IMR-90 (cell line): ENCODE results near the gene MYT1. TPM values are rescaled to one million over a fixed set of nuclear protein-coding genes. Genes with fewer than 3 reads are reported as not detected.

Experiments used
- ATAC-seq: fragments of 200-7000 bp; cut with Tn5 transposase; 2 replicates; pipeline ENCODE4 v1.9.1; 2020; ENCODE audit warnings: low read depth, mild to moderate bottlenecking, moderate library complexity
- BruUV-seq: library from RNA; stranded (reverse); fragments of 400-500 nt; replicated peaks from 2 replicates; lab custom pipeline; 2021; lab: Mats Ljungman, UMichigan
- CTCF ChIA-PET: fragments of 300-600 bp; formaldehyde crosslinking; extraction: SDS; loops from one replicate; lab custom pipeline; 2021; ENCODE audit warnings: antibody characterized with exemption; lab: Yijun Ruan, JAX
- POLR2A ChIA-PET: fragments of 300-600 bp; sonication (Branson Sonifier 250); formaldehyde crosslinking; loops from one replicate; lab custom pipeline; 2022; ENCODE audit warnings: antibody characterized with exemption; ENCODE audit not compliant: unreplicated experiment; lab: Charles Lee
- DNase-seq: peaks from one replicate; pipeline ENCODE4 v3.0.0; 2013
- H2AFZ ChIP-seq: replicated peaks from 2 replicates; pipeline ENCODE3; 2013; ENCODE audit warnings: low read length, mild to moderate bottlenecking; ENCODE audit not compliant: poor library complexity
- H2AK5ac ChIP-seq: 2 replicates; pipeline ENCODE4 v1.6.1; 2013; ENCODE audit warnings: low read depth, low read length, inconsistent platforms
- H2AK9ac ChIP-seq: replicated peaks from 2 replicates; pipeline ENCODE3; 2013; ENCODE audit warnings: mild to moderate bottlenecking, low read depth, low read length, moderate library complexity; ENCODE audit not compliant: poor library complexity
- H2BK120ac ChIP-seq: 2 replicates; pipeline ENCODE4 v1.6.1; 2013; ENCODE audit warnings: low read depth, low read length, inconsistent platforms
- H2BK15ac ChIP-seq: 3 replicates; pipeline ENCODE4 v1.6.1; 2013; ENCODE audit warnings: low read depth, low read length, inconsistent platforms
- H2BK20ac ChIP-seq: 2 replicates; pipeline ENCODE4 v1.6.1; 2013; ENCODE audit warnings: low read depth, mild to moderate bottlenecking, inconsistent platforms, low read length, moderate library complexity
- H2BK5ac ChIP-seq: 2 replicates; pipeline ENCODE4 v1.6.1; 2013; ENCODE audit warnings: mild to moderate bottlenecking, low read depth, low read length, inconsistent platforms; ENCODE audit not compliant: poor library complexity, severe bottlenecking
- H3K14ac ChIP-seq: replicated peaks from 2 replicates; pipeline ENCODE4 v1.6.1; 2013; ENCODE audit warnings: low read depth, low read length, inconsistent platforms
- H3K18ac ChIP-seq: 2 replicates; pipeline ENCODE4 v1.6.1; 2013; ENCODE audit warnings: low read depth, low read length, control low read depth
- H3K23ac ChIP-seq: 2 replicates; pipeline ENCODE4 v1.6.1; 2013; ENCODE audit warnings: low read depth, low read length, inconsistent platforms
- H3K27ac ChIP-seq: 2 replicates; pipeline ENCODE4 v1.5.1; 2013; ENCODE audit warnings: mild to moderate bottlenecking, control low read depth, low read length; ENCODE audit not compliant: insufficient read depth
- H3K27me3 ChIP-seq: 2 replicates; pipeline ENCODE4 v1.6.1; 2013; ENCODE audit warnings: low read length; ENCODE audit not compliant: control insufficient read depth, insufficient read depth
- H3K36me3 ChIP-seq: 2 replicates; pipeline ENCODE4 v1.6.1; 2013; ENCODE audit warnings: low read length, mixed read lengths; ENCODE audit not compliant: control insufficient read depth, insufficient read depth
- H3K4ac ChIP-seq: 2 replicates; pipeline ENCODE4 v1.6.1; 2013; ENCODE audit warnings: low read depth, low read length, inconsistent platforms
- H3K4me1 ChIP-seq: 2 replicates; pipeline ENCODE4 v1.6.1; 2013; ENCODE audit warnings: low read length, mixed read lengths; ENCODE audit not compliant: control insufficient read depth, insufficient read depth
- H3K4me2 ChIP-seq: 2 replicates; pipeline ENCODE4 v1.6.1; 2013; ENCODE audit warnings: low read depth, mild to moderate bottlenecking, control low read depth, low read length, moderate library complexity
- H3K4me3 ChIP-seq: 2 replicates; pipeline ENCODE4 v1.5.1; 2013; ENCODE audit warnings: low read depth, mild to moderate bottlenecking, control low read depth, low read length, moderate library complexity; ENCODE audit not compliant: insufficient read depth
- H3K56ac ChIP-seq: 2 replicates; pipeline ENCODE4 v1.6.1; 2013; ENCODE audit warnings: low read length, inconsistent platforms; ENCODE audit not compliant: insufficient read depth; ENCODE audit errors: extremely low read depth
- H3K79me1 ChIP-seq, 2 experiments: 2 replicates each; pipeline ENCODE4 v1.6.1; 2013; ENCODE audit warnings: low read length in 2 of 2, inconsistent platforms in 1 of 2, low read depth in 1 of 2
- H3K9ac ChIP-seq: 2 replicates; pipeline ENCODE4 v1.6.1; 2013; ENCODE audit warnings: low read depth, low read length, control low read depth
- H3K9me1 ChIP-seq: 2 replicates; pipeline ENCODE4 v1.6.1; 2013; ENCODE audit warnings: low read length, inconsistent platforms; ENCODE audit not compliant: insufficient read depth
- H3K9me3 ChIP-seq: 2 replicates; pipeline ENCODE4 v1.6.1; 2013; ENCODE audit warnings: low read length; ENCODE audit not compliant: control insufficient read depth, insufficient read depth
- H4K20me1 ChIP-seq: 2 replicates; pipeline ENCODE4 v1.6.1; 2013; ENCODE audit warnings: low read length, inconsistent platforms; ENCODE audit not compliant: insufficient read depth
- H4K5ac ChIP-seq: 2 replicates; pipeline ENCODE4 v1.6.1; 2013; ENCODE audit warnings: mild to moderate bottlenecking, low read depth, low read length, control low read depth
- H4K8ac ChIP-seq, 2 experiments: 2 replicates each; pipeline ENCODE4 v1.6.1; 2013; ENCODE audit warnings: low read depth in 2 of 2, low read length in 2 of 2, control low read depth in 1 of 2, inconsistent platforms in 1 of 2
- H4K91ac ChIP-seq: 2 replicates; pipeline ENCODE4 v1.6.1; 2013; ENCODE audit warnings: low read depth, low read length, inconsistent platforms; ENCODE audit not compliant: insufficient read depth
- BHLHE40 ChIP-seq: fragments of 150-350 bp; IDR thresholded peaks from 2 replicates; pipeline ENCODE4 v1.6.1; 2016; ENCODE audit warnings: mild to moderate bottlenecking, low read depth, low read length
- CEBPB ChIP-seq: IDR thresholded peaks from 2 replicates; pipeline ENCODE4 v1.6.1; 2012; ENCODE audit warnings: low read depth, low read length, improper control_type of control experiment
- CTCF ChIP-seq: conservative IDR thresholded peaks from 2 replicates; pipeline ENCODE4 v1.5.1; 2012; ENCODE audit warnings: mild to moderate bottlenecking, low read depth, low read length, improper control_type of control experiment
- ELK1 ChIP-seq: fragments of 150-350 bp; IDR thresholded peaks from 2 replicates; pipeline ENCODE4 v1.6.1; 2016; ENCODE audit warnings: low read depth, mild to moderate bottlenecking, low read length, moderate library complexity, borderline replicate concordance
- FOS ChIP-seq: fragments of 150-350 bp; IDR thresholded peaks from 2 replicates; pipeline ENCODE4 v1.6.1; 2016; ENCODE audit warnings: low read depth, low read length
- MAFK ChIP-seq: IDR thresholded peaks from 2 replicates; pipeline ENCODE4 v1.6.1; 2012; ENCODE audit warnings: low read depth, low read length, improper control_type of control experiment
- MAZ ChIP-seq: IDR thresholded peaks from 2 replicates; pipeline ENCODE4 v1.6.1; 2012; ENCODE audit warnings: low read depth, mild to moderate bottlenecking, low read length, improper control_type of control experiment, moderate library complexity, borderline replicate concordance
- MXI1 ChIP-seq: IDR thresholded peaks from 2 replicates; pipeline ENCODE4 v1.6.1; 2012; ENCODE audit warnings: low read depth, mild to moderate bottlenecking, low read length, moderate library complexity, borderline replicate concordance
- NFE2L2 ChIP-seq: fragments of 150-350 bp; IDR thresholded peaks from 2 replicates; pipeline ENCODE4 v1.6.1; 2016; ENCODE audit warnings: low read depth, mild to moderate bottlenecking, low read length
- POLR2A ChIP-seq: IDR thresholded peaks from 2 replicates; pipeline ENCODE4 v1.6.1; 2012; ENCODE audit warnings: mild to moderate bottlenecking, low read depth, low read length
- RAD21 ChIP-seq: IDR thresholded peaks from 2 replicates; pipeline ENCODE4 v1.6.1; 2012; ENCODE audit warnings: low read length, improper control_type of control experiment
- RCOR1 ChIP-seq: IDR thresholded peaks from 2 replicates; pipeline ENCODE4 v1.6.1; 2012; ENCODE audit warnings: mild to moderate bottlenecking, low read length, improper control_type of control experiment; ENCODE audit not compliant: insufficient replicate concordance
- RFX5 ChIP-seq: IDR thresholded peaks from 2 replicates; pipeline ENCODE4 v1.8.0; 2012; ENCODE audit warnings: low read depth, mild to moderate bottlenecking, low read length, moderate library complexity
- SMC3 ChIP-seq: fragments of 150-350 bp; IDR thresholded peaks from 2 replicates; pipeline ENCODE4 v1.6.1; 2016; ENCODE audit warnings: low read depth, mild to moderate bottlenecking, antibody characterized with exemption, low read length, moderate library complexity
- USF2 ChIP-seq: fragments of 150-350 bp; IDR thresholded peaks from 2 replicates; pipeline ENCODE4 v1.6.1; 2017; ENCODE audit warnings: mild to moderate bottlenecking, antibody characterized with exemption, low read length, low read depth
- WGBS, 2 experiments: methylation state at CpG; one replicate each; pipeline versions ENCODE4 v1.1.5 to v1.1.7; 2013; ENCODE audit warnings: missing lambda C conversion rate in 2 of 2; ENCODE audit not compliant: insufficient read length in 1 of 2; ENCODE audit errors: extremely low coverage in 2 of 2; 5-methylcytosine and 5-hydroxymethylcytosine counted together
- dilution Hi-C: fragments of 300-500 bp; cut with HindIII; formaldehyde crosslinking; loops from one replicate; pipeline ENCODE4 v1.14.3; 2018; ENCODE audit warnings: low sequenced_read_pairs; ENCODE audit not compliant: unreplicated experiment
- in situ Hi-C: fragments of 300-500 bp; cut with MboI; formaldehyde crosslinking; loops from 3 replicates; pipeline ENCODE4 v1.14.3; 2019; ENCODE audit warnings: low sequenced_read_pairs, inconsistent platforms, mixed read lengths
- intact Hi-C: fragments of 100-400 bp; cut with micrococcal nuclease; formaldehyde crosslinking; loops from 2 replicates; pipeline ENCODE4 v1.10.0; 2022
- polyA plus RNA-seq, 3 experiments: library from polyadenylated mRNA; depleted of rRNA; stranded (reverse); fragments of >200 nt; gene quantifications; 2 replicates each; pipeline ENCODE4 v1.2.3, GENCODE V29; 2012; ENCODE audit warnings: low replicate concordance in 1 of 3
- total RNA-seq: library from RNA; depleted of rRNA; stranded (reverse); fragments of >200 nt; gene quantifications from 2 replicates; pipeline ENCODE4 v1.2.3, GENCODE V29; 2012

The MYT1 gene
- total and polyA plus RNA-seq, 2 of the 4 experiments (the other 2 are of a cell fraction), result not detected

- H3K18ac ChIP-seq, result no peak overlapping the region
- no peaks in the 10 kb centered on the region for H3K36me3 ChIP-seq
- no peaks in the 10 kb centered on the region for H3K4me1 ChIP-seq
- intact Hi-C loops, result no loop called here
- no peak overlapping the region for H2BK15ac ChIP-seq
- H3K9me1 ChIP-seq, result no peaks in the 10 kb centered on the region
- in situ Hi-C loops, result no loop called here
- no peak overlapping the region for H3K56ac ChIP-seq
- no peak overlapping the region for H3K9ac ChIP-seq
- H3K4me2 ChIP-seq, result no peak overlapping the region
- DNase-seq (no peak), ATAC-seq (no peak)
- peaks cover 20% of the 10 kb centered on the region for H3K27me3 ChIP-seq
- H2AK9ac ChIP-seq, result no peak overlapping the region
- TF ChIP-seq BHLHE40 (no peak), MAFK (no peak), FOS (no peak), MAZ (no peak), NFE2L2 (no peak), SMC3 (no peak), USF2 (no peak), RAD21 (no peak), MXI1 (no peak), RCOR1 (no peak), ELK1 (no peak), CTCF (no peak), RFX5 (no peak), CEBPB (no peak), POLR2A (no peak)
- no peak overlapping the region for H4K91ac ChIP-seq
- H2AK5ac ChIP-seq, result no peak overlapping the region
- 59% methylated on average over 5 of the region's 8 CpGs; no CpG with 5 or more reads in 1 of the 2 experiments for WGBS, 2 experiments
- H4K5ac ChIP-seq, result no peak overlapping the region
- H2BK120ac ChIP-seq, result no peak overlapping the region
- no peak overlapping the region for H3K14ac ChIP-seq
- no peak overlapping the region for H2AFZ ChIP-seq
- no peak overlapping the region for H4K8ac ChIP-seq
- ChIA-PET CTCF (no interaction called here), POLR2A (no interaction called here)
- no peaks in the 10 kb centered on the region for H4K20me1 ChIP-seq
- no peak overlapping the region for H3K27ac ChIP-seq
- H3K4me3 ChIP-seq, result no peak overlapping the region
- H2BK5ac ChIP-seq, result no peak overlapping the region
- H3K4ac ChIP-seq, result no peak overlapping the region
- BruUV-seq, result no TSS peak
- H3K9me3 ChIP-seq, result peaks cover 2% of the 10 kb centered on the region; the same call in 1 of the 2 replicates
- no peak overlapping the region for H3K23ac ChIP-seq
- H2BK20ac ChIP-seq, result no peak overlapping the region
- dilution Hi-C loops, result no loop called here
- no peaks in the 10 kb centered on the region for H3K79me1 ChIP-seq
Measured at GRCh38 chr20:64189986-64190385, 25.7 kb downstream of the MYT1 start.
